SK-N-SH (cell line): ENCODE measurements around the gene CNTN2.

Experiments used
- JUND ChIP-seq: IDR thresholded peaks from 2 replicates; pipeline ENCODE4 v1.4.0; 2012
- TF ChIP-seq, protein P1 (sequence below): fragments of 200-600 bp; sonication (generic); IDR thresholded peaks from 2 replicates; pipeline ENCODE4 v1.6.1; 2017; ENCODE audit warnings: antibody characterized with exemption, mild to moderate bottlenecking, moderate library complexity

DNA sequence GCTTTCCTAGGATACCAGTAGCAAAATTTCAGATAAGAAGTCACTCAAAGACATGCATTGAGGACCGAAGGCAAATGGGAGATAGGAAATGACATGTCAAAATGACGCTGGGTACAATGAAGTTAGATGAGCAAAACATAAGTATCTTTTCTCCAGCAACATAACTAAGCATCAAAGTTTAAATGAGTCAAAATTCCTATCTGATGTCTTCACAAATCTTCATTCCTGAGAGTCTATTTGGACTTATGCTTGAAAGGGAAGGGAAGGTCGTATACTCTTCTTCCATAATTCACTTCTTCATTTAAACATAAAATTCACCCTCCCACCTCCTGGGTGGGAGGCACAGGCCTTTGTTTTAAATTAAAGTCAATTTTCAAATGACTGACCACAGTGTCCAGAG, 45.3 kb downstream of the CNTN2 start:
- TF ChIP-seq, protein P1, sequence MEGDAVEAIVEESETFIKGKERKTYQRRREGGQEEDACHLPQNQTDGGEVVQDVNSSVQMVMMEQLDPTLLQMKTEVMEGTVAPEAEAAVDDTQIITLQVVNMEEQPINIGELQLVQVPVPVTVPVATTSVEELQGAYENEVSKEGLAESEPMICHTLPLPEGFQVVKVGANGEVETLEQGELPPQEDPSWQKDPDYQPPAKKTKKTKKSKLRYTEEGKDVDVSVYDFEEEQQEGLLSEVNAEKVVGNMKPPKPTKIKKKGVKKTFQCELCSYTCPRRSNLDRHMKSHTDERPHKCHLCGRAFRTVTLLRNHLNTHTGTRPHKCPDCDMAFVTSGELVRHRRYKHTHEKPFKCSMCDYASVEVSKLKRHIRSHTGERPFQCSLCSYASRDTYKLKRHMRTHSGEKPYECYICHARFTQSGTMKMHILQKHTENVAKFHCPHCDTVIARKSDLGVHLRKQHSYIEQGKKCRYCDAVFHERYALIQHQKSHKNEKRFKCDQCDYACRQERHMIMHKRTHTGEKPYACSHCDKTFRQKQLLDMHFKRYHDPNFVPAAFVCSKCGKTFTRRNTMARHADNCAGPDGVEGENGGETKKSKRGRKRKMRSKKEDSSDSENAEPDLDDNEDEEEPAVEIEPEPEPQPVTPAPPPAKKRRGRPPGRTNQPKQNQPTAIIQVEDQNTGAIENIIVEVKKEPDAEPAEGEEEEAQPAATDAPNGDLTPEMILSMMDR, result no peak
- TF ChIP-seq JUND, result no peak
